ENCODE data around the gene PPIE.

The PPIE gene

DNA sequence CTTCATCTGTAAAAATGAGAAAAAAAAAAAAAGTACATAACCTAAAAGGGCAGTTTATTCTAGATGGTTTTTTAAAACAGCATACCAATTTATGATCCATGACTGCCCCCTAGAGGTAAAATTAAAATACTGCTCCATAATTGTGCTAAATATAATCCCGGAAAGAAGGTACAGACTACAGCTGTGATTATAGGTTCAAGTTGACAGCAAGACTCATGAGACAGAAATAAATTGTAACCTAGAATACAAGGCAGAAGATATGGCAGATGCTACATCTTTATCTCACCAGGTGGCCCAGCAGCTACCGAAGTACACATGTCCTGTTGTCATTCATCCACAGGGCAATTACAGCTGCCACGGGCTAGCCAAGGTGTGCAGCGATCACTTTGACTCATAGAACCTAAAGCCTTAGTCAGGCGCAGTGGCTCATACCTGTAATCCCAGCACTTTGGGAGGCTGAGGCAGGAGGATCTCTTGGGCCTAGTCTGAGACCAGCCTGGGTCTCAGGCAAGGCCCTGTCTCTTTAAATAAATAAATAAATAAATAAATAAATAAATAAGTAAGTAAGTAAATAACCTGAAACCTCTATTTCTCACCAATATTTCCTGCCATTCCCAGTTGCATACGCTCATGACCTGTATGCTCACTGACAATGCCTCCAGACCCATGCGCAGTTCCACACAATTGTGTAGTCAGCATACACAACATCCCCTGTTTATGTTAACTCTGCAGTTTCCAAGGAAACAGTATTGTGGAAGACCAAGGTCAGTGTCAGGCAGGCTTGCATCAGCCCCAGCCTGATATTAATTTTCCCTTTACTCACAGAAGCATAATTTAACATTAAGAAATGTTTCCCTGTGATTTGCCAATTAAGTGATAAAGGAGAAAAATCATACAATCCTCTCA lies 18.3 kb upstream of the PPIE start:
- DNase-seq, result peak; percentile 54

DNA sequence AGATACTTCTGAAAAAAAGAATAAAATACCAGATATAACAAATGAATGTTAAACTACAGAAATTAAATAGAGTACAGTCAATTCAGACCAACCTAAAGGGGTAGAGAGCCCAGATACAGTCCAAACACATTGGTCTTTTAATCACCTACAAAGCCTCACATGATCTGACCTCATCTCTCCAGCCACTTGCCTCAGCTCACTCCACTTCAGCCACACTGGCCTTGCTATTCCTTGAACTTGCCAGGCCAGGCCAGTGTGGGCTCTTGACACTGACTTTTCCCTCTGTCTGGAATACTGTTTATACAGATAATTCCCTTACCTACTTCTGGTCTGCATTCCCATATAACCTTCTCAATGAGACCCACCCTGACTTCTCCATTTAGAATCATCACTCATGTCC lies 17.0 kb upstream of the PPIE start:
- DNase-seq, result no peak

DNA sequence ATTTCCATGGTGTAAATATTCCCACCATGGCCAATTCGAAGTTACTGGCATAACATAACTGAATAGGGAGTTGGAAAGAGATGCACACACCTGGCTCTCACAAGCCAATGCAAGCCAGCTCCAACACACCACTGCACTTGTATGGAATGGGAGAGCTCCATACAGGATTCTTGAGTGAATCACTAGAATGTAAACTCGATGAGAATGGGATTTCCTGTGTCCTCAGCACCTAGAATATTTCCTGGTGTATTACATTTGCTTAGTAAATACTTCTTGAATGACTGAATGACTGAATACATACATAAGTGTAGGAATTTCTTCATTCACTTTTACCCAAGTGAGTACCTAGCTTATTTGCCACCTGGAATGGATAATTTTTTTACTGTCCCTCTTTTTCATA lies 16.2 kb upstream of the PPIE start:
- no peak for DNase-seq

DNA sequence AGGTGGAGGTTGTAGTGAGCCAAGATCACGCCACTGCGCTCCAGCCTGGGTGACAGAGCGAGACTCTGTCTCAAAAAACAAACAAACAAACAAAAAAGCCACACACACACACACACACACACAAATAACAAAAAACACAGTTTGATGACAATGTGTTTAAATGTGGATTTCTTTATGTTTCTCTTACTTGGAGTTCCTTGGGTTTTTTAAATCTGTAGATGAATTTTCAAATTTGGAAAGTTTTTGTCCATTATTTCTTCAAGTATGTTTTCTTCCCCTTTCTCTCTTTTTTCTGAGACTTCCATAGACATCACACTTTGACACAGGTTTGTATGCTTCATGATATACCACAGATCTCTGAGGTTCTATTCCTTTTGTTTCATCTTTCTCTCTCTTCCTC lies 12.1 kb upstream of the PPIE start:
- no peak for DNase-seq

DNA sequence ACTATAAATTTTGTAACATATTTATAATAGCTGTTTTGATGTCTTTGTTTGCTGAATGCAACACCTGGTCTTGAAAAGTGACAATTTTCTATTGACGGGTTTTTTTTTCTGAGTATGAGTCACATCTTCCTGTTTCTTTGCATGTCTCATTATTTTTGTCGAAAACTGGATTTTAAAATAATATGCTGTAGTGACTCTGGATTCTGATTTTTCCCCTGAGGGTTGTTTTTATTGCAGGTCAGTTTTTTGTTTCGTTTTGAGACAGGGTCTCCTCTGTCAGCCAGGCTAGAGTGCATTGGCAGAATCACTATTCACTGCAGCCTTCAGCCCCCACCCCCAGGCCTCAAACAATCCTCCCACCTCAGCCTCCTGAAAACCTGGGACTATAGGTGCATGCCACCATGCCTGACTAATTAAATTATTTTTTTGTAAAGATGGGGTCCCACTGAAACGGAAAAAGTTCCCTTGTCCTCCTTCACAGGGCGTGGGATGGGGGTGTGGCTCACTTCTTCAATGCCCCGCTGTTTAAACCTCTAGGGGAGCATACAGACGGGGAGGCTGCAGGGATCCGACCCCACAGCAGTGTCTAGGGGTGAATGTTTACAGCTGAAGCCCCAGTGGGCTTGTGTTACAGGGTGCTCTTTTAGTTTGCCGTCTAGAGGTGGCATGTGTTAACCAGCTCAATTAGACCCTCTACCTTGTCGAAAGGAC lies 11.3 kb upstream of the PPIE start:
- DNase-seq, result no peak

DNA sequence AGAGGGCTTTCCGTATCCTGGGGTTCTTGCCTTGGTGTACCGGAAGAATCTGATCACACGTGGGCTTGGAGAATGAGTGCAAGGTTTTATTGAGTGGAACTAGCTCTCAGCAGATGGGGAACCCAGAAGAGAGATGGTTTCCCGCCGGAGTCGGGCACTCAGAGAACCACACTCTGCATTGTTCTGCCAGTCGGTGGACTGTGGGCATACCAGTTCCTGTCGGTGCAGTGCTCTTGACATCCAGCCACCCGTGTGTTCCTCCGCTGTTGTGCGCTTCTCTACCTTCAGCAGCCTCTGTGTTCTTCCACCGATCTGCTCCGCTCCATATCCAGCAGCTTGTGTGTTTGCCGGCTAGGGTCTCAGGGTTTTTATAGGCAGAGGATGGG lies 10.8 kb upstream of the PPIE start:
- no peak for DNase-seq

DNA sequence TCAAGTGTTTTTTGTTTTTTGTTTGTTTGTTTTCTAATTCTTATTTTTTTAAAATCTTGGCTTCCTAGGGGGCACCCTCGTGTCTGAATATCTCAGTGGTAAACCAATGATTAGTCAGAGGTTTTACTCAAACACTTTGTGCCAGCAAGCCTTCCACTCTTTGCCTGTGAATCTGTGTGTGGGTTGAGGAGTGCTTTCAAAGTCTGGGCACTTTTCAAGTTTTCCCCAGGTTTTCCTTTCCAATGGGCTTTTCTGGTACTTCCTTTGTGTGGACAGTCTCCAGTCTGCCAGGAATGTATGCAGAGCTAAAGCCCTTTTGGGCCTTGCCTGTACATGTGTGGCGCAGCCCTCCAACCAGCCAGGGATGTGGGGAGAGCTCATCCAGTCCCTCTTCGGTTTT lies 9.7 kb upstream of the PPIE start:
- DNase-seq, result no peak

DNA sequence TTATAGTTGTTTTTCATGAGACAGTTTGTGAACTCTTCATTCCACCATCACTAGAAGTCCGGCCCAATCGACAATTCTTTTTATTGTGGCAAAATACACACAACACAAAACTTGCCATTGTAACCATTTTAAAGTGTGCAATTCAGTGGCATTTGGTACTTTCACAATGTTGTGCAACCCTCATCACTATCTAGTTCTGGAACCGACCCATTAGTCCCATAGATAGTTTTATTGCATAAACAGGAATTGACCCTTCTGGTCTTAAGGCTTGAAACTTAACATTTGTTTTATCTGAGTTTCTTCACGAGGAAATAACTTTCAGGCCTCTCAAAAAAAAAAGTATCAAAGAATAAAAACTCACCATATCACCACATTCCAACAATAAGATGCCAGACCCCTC lies 8.8 kb upstream of the PPIE start:
- DNase-seq, result no peak

DNA sequence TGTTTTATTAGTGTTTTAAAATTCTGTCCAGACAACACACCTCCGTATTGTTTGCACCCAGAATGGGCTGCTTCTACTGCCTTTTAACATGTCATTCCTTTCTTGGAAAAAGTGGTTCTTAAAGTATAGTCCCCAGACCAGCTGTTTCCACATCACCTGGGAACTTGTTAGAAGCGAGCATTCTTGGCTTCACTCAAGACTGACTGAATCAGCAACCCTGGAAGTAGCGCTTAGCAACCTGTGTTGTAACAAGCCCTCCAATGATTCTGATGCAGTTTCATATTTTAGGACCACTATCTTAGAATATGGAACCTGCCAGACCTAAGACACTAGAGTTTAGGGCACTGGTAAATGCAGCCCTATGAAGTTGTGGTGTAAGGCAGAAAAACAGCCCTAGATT lies 6.0 kb upstream of the PPIE start:
- DNase-seq, result no peak

DNA sequence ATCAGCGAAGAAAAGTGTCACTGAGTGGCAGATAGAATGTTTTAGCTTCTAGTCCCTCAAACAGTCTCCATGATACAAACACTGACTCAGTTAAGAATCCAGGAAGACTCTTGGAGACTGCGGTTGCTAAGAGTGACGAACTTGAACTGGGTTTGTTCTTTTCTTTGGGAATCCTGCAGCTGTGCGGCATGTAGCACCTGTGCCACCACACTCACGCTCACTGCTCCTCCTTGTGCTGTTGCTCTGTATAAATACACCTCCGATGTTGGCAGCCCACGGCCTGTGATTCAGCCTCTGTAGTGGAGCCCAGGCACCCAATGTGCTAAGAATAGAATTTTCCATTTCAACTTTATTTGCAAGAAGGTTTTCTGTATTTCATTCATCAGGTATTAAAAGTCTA lies 5.5 kb upstream of the PPIE start:
- no peak for DNase-seq

DNA sequence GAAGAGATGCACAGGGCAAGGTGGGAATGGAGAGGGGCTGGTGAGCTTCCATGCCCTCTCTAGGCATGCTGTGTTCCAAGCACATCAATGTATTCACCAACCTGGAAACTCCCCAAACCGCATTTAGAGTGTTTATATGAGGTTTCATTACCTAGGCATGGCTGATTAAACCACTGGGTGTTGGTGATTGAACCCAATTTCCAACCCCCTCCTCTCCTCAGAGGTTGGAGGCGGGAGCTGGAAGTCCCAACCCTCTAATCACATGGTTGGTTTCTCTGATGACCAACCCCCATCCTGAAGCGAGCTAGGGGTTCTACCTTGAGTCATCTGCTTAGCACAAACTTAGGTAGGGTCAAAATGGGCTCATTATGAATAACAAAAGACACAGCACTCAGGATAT lies 3.0 kb upstream of the PPIE start:
- no peak for DNase-seq

DNA sequence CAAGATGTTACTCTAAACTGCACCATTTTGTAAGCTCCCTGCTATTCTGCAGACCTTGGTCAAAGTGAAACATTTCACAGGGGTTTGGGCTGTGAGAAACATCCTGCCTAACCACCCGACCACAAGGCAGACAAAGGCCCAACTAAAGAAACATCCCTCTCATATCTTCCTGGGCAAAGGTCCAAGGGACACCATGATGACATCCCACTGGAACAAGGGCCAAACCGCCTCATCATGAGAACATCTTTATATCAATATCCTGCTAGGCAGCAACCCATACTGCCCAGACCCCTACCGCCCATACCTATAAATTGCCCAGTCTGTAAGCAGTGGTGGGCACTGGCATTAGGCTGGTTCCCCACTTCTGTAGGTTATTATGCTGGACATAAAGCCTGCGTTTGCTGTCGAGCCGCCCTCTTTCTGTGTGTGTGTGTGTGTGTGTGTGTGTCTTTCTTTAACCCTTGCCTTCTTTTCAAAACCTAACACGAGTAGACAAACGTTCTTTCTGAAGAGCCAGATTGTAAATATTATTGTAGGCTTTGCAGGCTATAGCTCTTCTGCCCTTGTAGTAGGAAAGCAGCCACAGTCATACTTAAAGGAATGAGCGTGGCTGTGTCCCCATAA lies 1.0 kb upstream of the PPIE start:
- DNase-seq, result peak; percentile 65

DNA sequence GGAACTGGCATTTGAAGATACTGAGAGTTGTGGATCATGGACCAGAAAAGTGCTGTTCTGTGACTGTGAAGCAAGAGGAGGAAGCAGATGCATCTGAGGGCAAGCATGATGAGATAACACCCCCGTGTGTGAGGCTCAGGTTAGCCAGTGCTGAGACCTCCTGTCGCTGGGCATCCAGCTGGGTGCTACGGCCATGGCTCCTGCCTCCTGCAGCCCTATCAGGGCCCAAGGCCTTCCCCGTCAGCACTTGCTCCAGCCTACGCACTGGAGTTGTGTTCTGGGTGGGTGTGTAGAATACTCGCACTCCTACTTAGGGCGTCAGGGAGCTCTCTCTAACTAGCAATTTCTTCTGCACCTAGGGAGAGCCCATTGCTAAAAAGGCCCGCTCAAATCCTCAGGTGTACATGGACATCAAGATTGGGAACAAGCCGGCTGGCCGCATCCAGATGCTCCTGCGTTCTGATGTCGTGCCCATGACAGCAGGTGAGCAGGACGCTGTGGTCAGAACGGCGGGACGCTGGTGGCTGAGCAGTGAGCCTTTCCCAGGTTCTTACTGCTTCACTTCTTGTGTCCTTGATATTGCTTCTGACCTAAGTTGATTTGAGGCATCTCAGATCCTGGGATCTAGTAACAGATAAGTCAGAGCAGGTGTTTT lies 6.5 kb downstream of the PPIE start:
- DNase-seq, result no peak

DNA sequence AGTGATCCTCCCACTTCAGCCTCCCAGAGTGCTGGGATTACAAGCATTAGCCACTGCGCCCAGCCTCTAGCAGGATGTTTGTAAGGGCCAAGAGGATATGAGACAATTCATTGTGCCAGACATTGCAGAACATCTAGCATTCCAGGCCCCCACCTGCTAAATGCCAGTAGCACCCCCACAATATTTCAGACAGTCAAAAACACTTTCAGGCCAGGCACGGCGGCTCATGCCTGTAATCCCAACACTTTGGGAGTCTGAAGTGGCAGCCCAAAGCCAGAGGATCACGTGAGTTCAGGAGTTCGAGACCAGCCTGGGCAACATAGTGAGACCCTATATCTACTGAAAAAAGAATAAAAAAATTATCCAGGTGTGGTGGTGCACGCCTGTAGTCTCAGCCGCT lies 12.9 kb downstream of the PPIE start:
- no peak for DNase-seq

DNA sequence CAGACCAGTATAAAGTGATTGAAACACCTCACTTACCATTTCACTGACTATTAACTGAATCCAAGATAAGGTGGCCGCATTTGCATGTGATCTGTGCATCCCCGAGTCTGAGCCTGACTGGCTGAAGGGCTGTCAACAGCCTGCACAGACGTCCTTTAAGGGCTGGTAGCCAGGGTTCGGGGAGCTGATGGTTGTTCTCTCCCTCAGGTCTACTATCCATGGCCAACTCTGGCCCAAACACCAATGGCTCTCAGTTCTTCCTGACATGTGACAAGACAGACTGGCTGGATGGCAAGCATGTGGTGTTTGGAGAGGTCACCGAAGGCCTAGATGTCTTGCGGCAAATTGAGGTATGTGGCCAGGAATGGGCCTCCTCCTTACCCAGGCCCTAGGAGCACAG lies 14.0 kb downstream of the PPIE start:
- DNase-seq, result no peak

DNA sequence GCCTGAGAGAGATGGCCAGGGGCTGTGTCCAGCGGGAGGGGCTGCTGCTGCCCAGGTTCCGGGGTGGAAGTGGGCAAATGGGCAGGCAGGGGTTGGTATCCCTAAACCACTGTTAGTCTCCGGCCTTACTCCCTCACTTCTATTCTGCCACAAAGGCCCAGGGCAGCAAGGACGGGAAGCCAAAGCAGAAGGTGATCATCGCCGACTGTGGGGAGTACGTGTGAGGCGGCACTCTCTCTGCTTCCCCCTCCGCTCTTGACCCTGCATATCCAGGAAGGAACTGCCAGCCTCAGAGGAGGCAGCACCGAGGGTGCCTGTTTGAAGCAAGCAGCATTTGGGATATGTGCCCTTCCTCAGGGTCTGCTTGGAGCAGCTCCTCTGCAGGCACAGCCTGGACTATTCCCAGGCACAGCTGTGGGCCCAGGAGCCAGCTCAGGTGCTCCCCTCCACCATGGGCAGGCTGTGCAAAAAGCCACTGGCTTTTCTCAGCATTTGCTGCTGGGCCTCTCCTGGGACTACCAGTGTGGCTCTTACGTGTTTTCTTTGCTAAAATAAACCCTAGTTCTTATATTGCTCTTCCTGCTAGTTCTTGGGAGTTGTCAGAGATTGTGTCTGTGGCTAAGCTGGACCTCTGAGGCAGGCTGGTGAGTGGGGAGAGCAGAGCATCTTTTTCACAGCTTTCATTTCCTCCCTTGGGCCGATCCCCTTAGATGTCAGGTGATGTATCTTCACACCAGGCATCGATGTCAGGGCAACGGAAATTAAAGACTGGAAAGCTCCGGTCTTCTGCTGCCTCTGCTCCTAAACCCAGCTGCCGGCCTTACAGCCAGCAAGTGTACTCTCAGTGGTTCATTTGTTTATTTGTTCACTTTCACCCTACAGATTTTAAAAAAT lies 14.7 kb downstream of the PPIE start:
- DNase-seq, result no peak

DNA sequence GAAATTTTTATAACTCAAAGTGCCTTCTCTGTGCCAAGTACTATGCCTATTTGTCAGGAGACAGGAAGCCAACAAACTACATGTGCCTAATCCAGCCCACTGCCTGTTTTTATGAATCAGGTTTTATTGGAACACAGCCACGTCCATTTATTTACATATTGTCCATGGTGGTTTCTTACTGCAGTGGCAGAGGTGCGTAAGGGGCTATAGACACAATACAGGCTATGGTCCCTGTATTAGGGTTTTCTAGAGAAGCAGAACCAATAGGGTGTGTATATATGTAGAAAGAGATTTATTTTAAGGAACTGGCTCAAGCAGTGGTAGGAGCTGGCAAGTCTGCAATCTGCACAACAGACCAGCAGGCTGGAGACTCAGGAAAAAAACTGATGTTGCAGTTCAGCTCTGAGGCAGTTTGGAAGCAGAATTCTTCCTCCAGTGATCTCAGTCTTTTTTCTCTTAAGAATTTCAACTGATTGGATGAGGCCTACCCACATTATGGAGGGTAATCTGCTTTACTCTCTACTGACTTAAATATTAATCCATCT lies 15.4 kb downstream of the PPIE start:
- DNase-seq, result no peak

DNA sequence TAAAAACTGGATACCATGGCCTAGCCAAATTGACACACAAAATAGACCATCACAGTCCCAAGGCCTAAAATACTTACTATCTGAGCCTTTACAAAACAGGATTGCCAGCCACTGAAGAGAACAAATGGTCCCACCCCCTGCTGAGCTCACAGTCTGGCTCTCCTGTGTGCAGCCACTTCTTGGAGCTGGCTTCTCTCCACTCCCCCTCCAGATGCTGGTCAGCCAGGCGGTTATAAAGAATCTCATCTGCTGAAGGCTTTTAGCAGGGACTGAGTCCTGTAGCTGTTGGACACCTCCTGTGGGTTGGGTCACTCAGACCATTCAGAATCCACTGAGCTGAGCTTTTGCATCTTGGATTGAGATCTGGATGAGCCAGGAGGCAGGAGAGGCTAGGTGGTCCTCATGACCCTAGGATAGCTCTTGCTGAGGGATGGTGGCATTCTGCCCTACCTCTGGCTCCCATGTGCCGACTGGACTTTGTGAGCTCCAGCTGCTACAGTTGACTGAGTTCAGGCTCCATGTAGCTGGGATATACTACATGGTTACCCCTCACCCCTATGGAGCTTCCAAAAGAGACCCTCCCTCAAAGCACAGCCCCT lies 16.3 kb downstream of the PPIE start:
- no peak for DNase-seq

DNA sequence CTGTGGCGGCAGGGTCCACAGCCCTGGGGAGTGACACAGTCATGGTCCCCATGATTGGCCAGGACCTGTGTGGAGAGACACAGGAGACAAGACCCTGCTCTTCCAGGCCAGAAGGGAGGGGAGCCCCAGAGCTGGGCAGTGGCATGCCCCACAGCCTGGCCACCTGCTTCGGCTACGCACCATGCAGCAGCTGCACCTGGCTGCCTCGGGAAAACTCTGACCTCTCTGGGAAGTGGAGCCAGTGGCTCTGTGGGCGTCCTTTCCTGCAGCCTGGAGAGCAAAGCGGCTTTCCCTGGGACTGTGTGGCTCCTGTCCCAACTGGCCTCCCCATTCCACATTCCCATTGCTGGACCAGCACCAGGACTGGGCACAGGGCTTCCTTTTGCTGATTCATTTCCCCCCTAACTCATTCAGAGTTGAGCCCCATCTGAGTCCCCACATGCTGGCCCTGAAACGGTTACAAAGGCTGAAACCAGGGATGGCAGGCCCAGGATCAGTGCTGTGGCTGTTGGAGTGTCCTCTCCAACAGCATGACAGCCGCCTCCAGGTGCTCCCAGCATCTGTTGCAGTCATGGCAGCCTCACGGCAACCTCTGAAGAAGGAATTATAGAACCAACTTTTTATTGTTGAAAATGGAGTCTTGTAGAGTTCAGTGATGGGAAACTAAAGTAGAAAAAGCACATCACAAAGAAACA lies 17.4 kb downstream of the PPIE start:
- DNase-seq, result no peak

DNA sequence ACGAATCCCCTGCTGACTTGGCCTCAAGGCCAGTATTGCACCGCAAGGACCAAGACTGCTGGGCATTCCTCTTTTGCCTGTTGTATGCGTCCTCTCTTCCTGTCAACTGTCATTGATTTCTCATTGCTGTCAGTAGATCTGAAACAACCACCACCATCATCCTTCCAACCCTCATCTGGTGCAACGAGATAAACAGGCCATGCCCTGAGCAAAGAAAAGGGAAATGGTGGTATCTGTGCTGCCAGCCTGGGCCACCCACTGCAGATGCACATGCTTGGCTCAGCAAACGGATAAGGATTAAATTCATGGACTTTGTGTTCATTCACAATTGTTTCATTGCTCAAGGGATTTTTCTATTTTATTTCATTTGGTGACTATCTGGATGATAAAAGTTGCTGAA lies 18.8 kb downstream of the PPIE start:
- DNase-seq, result no peak

Data from fibroblast of skin of abdomen (primary cell).